GM19372 (cell line): ENCODE data around the gene F2.
"Not testable (repeated sequence)": the region's sequence is repeated elsewhere in the genome, so short reads cannot be mapped to it uniquely, and the experiment has no call there.

Source experiments
- ATAC-seq: cut with Tn5 transposase; IDR thresholded peaks from one replicate; pipeline ENCODE4 v1.9.1; 2021; ENCODE audit warnings: mild to moderate bottlenecking, low read depth, moderate library complexity; ENCODE audit not compliant: unreplicated experiment

The F2 gene

GRCh38 chr11:46719048-46719542, at the start of gene F2:
Gene F2 (plus strand): TSS chr11:46719213. CDS start chr11:46719236, 23 bp downstream.
- ATAC-seq: no peak

- ATAC-seq: no peak
These were observed 49.3 kb upstream of the F2 start for GRCh38 chr11:46669711-46670139.

GRCh38 chr11:46670521-46670920, 48.5 kb upstream of the F2 start:
- ATAC-seq: not testable (repeated sequence)

- no peak for ATAC-seq
These were observed 47.1 kb upstream of the F2 start for GRCh38 chr11:46671958-46672315.

- no peak for ATAC-seq
These were observed 46.6 kb upstream of the F2 start for GRCh38 chr11:46672381-46672839.

- no peak for ATAC-seq
These were observed 45.1 kb upstream of the F2 start for GRCh38 chr11:46673713-46674462.

GRCh38 chr11:46674463-46675287, 44.3 kb upstream of the F2 start:
- no peak for ATAC-seq

- no peak for ATAC-seq
These were observed 43.6 kb upstream of the F2 start for GRCh38 chr11:46675288-46675851.

GRCh38 chr11:46675949-46676348, 43.1 kb upstream of the F2 start:
- ATAC-seq: no peak

- no peak for ATAC-seq
These were observed 42.4 kb upstream of the F2 start for GRCh38 chr11:46676436-46677158.

GRCh38 chr11:46677169-46677568, 41.8 kb upstream of the F2 start:
- ATAC-seq: no peak

GRCh38 chr11:46677991-46678740, 40.8 kb upstream of the F2 start:
- no peak for ATAC-seq

- no peak for ATAC-seq
These were observed 40.3 kb upstream of the F2 start for GRCh38 chr11:46678741-46679130.

GRCh38 chr11:46679241-46680163, 39.5 kb upstream of the F2 start:
- ATAC-seq: no peak

- no peak for ATAC-seq
These were observed 38.8 kb upstream of the F2 start for GRCh38 chr11:46680164-46680760.

- no peak for ATAC-seq
These were observed 38.2 kb upstream of the F2 start for GRCh38 chr11:46680815-46681214.

GRCh38 chr11:46681814-46682213, 37.2 kb upstream of the F2 start:
- no peak for ATAC-seq
